Coronary artery (tissue), 2 donors: ENCODE results near the gene RALGAPA1.

Experiments
- DNase-seq: peaks from one replicate; pipeline ENCODE4 v3.0.0-alpha.2; 2017; ENCODE audit warnings: low spot score
- H3K27ac ChIP-seq, 2 donors: fragments of 200-600 bp; sonication (generic); one replicate each; pipeline ENCODE4 v1.5.1; 2016 to 2019
- H3K4me3 ChIP-seq: fragments of 200-600 bp; sonication (generic); 2 replicates; pipeline ENCODE4 v1.5.1; 2016; ENCODE audit warnings: mild to moderate bottlenecking, moderate library complexity
- CTCF ChIP-seq: fragments of 200-600 bp; sonication (generic); IDR thresholded peaks from one replicate; pipeline ENCODE4 v1.5.1; 2019; ENCODE audit warnings: antibody characterized with exemption

RALGAPA1 gene

GRCh38 chr14:35818346-35819115, 9.4 kb upstream of the RALGAPA1 start:
- Histone ChIP-seq H3K4me3 (no peak overlapping the region), H3K27ac (no peak overlapping the region)
- no peak for DNase-seq
- peak; percentile 24 for TF ChIP-seq CTCF

GRCh38 chr14:35814371-35815005, 5.4 kb upstream of the RALGAPA1 start:
- no peak for TF ChIP-seq CTCF
- Histone ChIP-seq H3K27ac (no peak overlapping the region), H3K4me3 (no peak overlapping the region)
- no peak for DNase-seq

GRCh38 chr14:35810963-35811362, 1.9 kb upstream of the RALGAPA1 start:
- Histone ChIP-seq H3K27ac (no peak overlapping the region), H3K4me3 (no peak overlapping the region)
- no peak for TF ChIP-seq CTCF
- no peak for DNase-seq

GRCh38 chr14:35809597-35809996, 502 bp upstream of the RALGAPA1 start:
- Histone ChIP-seq H3K27ac (peak overlapping the region; percentile 88 to 91), H3K4me3 (peak overlapping the region; percentile 74)
- DNase-seq, result no peak
- TF ChIP-seq CTCF, result no peak

- DNase-seq, result no peak
- H3K4me3 ChIP-seq, result peak overlapping the region; percentile 74
- TF ChIP-seq CTCF, result no peak
- H3K27ac ChIP-seq, result peak overlapping the region; percentile 88 to 91
Measured at GRCh38 chr14:35808076-35808637, 938 bp downstream of the RALGAPA1 start.

GRCh38 chr14:35807131-35807961, 1.7 kb downstream of the RALGAPA1 start:
- Histone ChIP-seq H3K4me3 (peak overlapping the region; percentile 74), H3K27ac (no peak overlapping the region)
- DNase-seq, result no peak
- no peak for TF ChIP-seq CTCF
